HG02610 (cell line): ENCODE results near the gene NDUFS7.
"Not testable (repeated sequence)": the region's sequence is repeated elsewhere in the genome, so short reads cannot be mapped to it uniquely, and the experiment has no call there.

ENCODE experiments used
- ATAC-seq: cut with Tn5 transposase; IDR thresholded peaks from one replicate; pipeline ENCODE4 v1.9.1; 2021; ENCODE audit warnings: mild to moderate bottlenecking, moderate library complexity; ENCODE audit not compliant: unreplicated experiment

Gene NDUFS7

GRCh38 chr19:1416014-1416841 is 32.5 kb downstream of the NDUFS7 start:
- no peak for ATAC-seq

- no peak for ATAC-seq
Observed at GRCh38 chr19:1417145-1417544, 33.4 kb downstream of the NDUFS7 start.

GRCh38 chr19:1417681-1418495 is 34.2 kb downstream of the NDUFS7 start:
- ATAC-seq = no peak

- no peak for ATAC-seq
Observed at GRCh38 chr19:1418496-1418775, 34.7 kb downstream of the NDUFS7 start.

GRCh38 chr19:1418951-1419738 is 35.4 kb downstream of the NDUFS7 start:
- no peak for ATAC-seq

GRCh38 chr19:1420085-1420484 is 36.4 kb downstream of the NDUFS7 start:
- not testable (repeated sequence) for ATAC-seq

- ATAC-seq = no peak
Observed at GRCh38 chr19:1420590-1420989, 36.9 kb downstream of the NDUFS7 start.

GRCh38 chr19:1421218-1421957 is 37.7 kb downstream of the NDUFS7 start:
- no peak for ATAC-seq

- no peak for ATAC-seq
Observed at GRCh38 chr19:1421958-1422305, 38.2 kb downstream of the NDUFS7 start.

GRCh38 chr19:1422360-1422759 is 38.7 kb downstream of the NDUFS7 start:
- no peak for ATAC-seq

GRCh38 chr19:1422943-1423342 is 39.2 kb downstream of the NDUFS7 start:
- ATAC-seq = no peak

GRCh38 chr19:1423436-1424191 is 39.9 kb downstream of the NDUFS7 start:
- no peak for ATAC-seq

GRCh38 chr19:1424192-1424955 is 40.7 kb downstream of the NDUFS7 start:
- ATAC-seq = no peak

GRCh38 chr19:1425102-1425837 is 41.6 kb downstream of the NDUFS7 start:
- no peak for ATAC-seq

- ATAC-seq = no peak
Observed at GRCh38 chr19:1425902-1426301, 42.2 kb downstream of the NDUFS7 start.

GRCh38 chr19:1426736-1427135 is 43.0 kb downstream of the NDUFS7 start:
- ATAC-seq = no peak

- ATAC-seq = no peak
Observed at GRCh38 chr19:1427221-1427920, 43.7 kb downstream of the NDUFS7 start.

- no peak for ATAC-seq
Observed at GRCh38 chr19:1428738-1429391, 45.2 kb downstream of the NDUFS7 start.
